Stimulated activated CD8-positive, alpha-beta memory T cell treated with anti-CD3 and anti-CD28 coated beads, Interleukin-7, amount 100 ng/mL, for 1 hour (primary cell): ENCODE results near the gene RTN4RL1.

ENCODE experiments used
- DNase-seq, 2 donors: peaks; one replicate each; pipeline ENCODE4 v3.0.0-alpha.2; 2020; ENCODE audit warnings: low read depth in 2 of 2

RTN4RL1 gene

DNA sequence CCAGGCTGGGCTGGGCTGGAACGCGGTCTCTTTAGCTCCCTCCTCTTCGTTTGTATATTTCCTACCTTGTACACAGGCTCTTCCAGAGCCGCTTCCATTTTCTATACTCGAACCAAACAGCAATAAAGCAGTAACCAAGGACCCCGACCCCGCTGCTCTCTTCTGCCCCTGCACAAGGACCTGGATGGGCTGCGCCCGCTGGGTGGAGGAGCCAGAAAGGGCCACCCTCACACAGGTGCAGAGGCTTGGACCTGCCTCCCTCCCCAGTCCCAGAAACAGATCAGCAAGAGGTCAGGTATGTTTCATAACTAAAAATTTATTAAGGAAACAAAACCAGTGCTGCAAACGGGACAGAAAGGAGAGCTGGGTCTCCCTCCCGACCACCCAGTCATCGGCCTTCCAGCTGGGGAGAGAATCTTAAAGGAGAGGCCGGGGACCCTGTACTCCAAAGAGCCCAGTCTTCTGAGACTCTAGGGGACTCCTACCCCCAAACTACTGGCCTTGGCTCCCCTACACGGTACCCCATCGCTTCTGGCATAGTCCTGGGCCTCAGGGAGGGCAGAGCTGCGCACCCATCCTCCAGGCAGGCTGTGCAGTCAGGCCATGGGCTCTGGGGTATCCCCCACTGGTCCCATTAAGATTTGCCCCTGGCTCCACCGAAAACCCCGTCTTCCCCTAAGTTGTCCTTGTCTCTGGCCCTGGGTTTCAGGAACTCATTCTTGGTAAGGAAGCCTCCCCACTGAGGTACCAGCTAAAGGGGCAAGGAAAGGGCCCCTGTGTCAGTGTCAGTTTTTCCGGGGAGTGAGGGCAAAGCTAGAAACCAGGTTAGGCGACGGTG is 34.6 kb upstream of the RTN4RL1 start:
- DNase-seq, result no peak

DNA sequence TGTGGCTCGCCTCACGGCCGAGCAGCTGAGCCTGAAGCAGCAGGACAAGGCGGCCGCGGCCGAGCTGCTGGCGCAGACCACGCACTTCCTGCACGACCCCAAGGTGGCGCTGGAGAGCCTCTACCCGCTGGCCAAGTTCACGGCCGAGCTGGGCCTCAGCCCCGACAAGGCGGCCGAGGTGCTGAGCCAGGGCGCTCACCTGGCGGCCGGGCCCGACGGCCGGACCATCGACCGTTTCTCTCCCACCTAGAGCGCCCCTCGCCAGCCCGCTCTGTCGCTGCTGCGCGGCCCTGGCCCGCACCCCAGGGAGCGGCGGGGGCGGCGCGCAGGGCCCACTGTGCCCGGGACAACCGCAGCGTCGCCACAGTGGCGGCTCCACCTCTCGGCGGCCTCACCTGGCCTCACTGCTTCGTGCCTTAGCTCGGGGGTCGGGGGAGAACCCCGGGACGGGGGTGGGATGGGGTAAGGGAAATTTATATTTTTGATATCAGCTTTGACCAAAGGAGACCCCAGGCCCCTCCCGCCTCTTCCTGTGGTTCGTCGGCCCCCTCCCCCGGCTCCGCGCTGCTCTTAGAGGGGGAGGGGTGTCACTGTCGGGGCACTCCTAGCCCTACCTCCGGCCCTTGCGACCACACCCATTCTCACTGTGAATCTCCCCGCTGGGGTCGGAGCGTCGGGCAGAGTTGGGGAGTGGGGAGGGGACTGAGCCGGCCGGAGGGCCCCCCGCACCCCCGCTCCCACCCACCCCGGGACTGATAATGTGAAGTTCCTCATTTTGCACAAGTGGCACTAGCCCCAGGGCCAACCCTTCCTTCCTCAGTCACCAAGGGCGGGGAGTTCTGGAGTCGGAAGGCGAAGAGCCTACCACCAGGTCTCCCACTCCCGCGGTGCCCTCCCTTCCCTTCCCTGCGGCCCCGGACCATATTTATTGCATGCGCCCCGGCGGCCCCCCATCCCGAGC is 33.7 kb upstream of the RTN4RL1 start:
- DNase-seq, result peak in 1 of 2 donors; percentile 37

DNA sequence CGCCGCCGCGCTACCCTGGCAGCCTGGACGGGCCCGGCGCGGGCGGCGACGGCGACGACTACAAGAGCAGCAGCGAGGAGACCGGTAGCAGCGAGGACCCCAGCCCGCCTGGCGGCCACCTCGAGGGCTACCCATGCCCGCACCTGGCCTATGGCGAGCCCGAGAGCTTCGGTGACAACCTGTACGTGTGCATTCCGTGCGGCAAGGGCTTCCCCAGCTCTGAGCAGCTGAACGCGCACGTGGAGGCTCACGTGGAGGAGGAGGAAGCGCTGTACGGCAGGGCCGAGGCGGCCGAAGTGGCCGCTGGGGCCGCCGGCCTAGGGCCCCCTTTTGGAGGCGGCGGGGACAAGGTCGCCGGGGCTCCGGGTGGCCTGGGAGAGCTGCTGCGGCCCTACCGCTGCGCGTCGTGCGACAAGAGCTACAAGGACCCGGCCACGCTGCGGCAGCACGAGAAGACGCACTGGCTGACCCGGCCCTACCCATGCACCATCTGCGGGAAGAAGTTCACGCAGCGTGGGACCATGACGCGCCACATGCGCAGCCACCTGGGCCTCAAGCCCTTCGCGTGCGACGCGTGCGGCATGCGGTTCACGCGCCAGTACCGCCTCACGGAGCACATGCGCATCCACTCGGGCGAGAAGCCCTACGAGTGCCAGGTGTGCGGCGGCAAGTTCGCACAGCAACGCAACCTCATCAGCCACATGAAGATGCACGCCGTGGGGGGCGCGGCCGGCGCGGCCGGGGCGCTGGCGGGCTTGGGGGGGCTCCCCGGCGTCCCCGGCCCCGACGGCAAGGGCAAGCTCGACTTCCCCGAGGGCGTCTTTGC is 32.8 kb upstream of the RTN4RL1 start:
- no peak for DNase-seq

DNA sequence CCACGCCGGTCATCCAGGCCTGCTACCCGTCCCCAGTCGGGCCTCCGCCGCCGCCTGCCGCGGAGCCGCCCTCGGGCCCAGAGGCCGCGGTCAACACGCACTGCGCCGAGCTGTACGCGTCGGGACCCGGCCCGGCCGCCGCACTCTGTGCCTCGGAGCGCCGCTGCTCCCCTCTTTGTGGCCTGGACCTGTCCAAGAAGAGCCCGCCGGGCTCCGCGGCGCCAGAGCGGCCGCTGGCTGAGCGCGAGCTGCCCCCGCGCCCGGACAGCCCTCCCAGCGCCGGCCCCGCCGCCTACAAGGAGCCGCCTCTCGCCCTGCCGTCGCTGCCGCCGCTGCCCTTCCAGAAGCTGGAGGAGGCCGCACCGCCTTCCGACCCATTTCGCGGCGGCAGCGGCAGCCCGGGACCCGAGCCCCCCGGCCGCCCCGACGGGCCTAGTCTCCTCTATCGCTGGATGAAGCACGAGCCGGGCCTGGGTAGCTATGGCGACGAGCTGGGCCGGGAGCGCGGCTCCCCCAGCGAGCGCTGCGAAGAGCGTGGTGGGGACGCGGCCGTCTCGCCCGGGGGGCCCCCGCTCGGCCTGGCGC is 32.1 kb upstream of the RTN4RL1 start:
- DNase-seq, result no peak

DNA sequence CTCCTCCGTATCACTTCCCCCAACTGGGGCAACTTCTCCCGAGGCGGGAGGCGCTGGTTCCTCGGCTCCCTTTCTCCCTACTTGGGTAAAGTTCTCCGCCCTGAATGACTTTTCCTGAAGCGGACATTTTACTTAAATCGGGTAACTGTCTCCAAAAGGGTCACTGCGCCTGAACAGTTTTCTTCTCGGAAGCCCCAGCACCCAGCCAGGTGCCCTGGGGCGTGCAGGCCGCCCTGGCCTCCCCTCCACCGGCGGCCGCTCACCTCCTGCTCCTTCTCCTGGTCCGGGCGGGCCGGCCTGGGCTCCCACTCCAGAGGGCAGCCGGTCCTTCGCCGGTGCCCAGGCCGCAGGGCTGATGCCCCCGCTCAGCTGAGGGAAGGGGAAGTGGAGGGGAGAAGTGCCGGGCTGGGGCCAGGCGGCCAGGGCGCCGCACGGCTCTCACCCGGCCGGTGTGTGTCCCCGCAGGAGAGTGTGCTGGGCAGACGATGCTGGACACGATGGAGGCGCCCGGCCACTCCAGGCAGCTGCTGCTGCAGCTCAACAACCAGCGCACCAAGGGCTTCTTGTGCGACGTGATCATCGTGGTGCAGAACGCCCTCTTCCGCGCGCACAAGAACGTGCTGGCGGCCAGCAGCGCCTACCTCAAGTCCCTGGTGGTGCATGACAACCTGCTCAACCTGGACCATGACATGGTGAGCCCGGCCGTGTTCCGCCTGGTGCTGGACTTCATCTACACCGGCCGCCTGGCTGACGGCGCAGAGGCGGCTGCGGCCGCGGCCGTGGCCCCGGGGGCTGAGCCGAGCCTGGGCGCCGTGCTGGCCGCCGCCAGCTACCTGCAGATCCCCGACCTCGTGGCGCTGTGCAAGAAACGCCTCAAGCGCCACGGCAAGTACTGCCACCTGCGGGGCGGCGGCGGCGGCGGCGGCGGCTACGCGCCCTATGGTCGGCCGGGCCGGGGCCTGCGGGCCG is 31.4 kb upstream of the RTN4RL1 start:
- no peak for DNase-seq

DNA sequence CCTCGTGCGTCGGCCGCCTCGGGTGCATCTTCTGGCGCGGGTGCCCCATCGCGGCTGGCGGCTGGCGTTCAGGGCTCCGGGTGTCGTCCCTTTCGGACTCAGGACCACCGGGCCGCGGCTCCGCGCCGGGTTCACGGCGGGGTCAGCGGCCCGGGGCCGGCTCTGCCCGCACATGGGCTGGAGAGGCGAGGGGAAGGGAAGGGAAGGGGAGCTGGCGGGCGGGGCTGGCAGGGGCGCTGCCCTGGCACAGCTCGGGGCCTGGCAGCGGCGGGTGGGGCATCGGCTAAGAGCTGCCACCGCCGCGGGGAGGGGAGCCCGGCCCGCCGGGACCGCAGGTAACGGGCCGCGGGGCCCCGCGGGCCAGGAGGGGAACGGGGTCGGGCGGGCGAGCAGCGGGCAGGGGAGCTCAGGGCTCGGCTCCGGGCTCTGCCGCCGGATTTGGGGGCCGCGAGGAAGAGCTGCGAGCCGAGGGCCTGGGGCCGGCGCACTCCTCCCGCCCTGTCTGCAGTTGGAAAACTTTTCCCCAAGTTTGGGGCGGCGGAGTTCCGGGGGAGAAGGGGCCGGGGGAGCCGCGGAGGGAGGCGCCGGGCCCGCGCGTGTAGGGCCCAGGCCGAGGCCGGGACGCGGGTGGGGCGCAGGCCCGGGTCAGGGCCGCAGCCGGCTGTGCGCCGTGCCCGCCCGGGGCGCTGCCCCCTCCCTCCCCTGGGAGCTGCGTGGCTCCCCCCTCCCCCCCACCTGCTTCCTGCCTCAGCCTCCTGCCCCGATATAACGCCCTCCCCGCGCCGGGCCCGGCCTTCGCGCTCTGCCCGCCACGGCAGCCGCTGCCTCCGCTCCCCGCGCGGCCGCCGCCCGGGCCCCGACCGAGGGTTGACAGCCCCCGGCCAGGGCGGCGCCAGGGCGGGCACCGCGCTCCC is 30.4 kb upstream of the RTN4RL1 start:
- DNase-seq, result no peak

DNA sequence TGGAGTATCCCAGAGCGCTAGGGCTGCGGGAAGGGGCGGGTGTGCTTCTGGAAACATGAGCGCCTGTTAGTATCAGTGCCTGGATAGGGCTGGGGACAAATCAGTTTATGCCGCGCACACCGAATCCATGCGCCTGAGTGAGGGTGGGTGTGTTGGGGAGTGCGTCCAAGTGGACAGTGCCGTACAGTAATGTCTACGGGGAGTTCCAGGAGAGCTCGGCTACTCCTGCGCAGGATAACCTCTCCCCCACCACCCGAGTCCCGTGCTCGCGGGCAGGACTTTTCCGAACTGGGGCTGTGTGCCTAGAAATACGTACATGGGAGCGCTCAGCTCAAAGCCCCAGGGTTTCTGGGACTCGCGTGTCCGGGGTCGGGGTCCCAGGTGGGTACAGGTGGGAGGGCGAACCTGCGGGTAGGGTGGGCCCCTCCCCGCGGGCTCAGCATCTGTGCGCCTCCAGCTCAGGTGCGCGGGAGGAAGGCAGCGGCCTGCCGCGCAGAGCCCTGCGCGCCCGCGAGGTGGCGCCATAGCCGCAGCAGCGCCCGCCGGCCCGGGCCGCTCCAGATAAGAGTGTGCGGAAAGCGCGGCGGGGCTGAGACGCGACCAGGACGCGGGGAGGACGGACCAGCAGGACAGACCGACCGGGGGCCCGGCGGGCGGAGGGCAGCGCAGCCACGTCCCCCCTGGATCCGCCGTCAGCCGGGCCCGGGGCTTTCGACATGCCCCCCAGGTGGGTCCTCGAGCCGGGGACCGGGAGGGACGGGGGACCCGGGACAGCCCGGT is 29.6 kb upstream of the RTN4RL1 start, which contains the start of gene HIC1:
TSS of gene HIC1 (plus strand) at position 592 of the 780 bp plus-strand sequence. CDS start 1,588 bp downstream, outside the sequence.
- DNase-seq, result peak; percentile 54 to 57

DNA sequence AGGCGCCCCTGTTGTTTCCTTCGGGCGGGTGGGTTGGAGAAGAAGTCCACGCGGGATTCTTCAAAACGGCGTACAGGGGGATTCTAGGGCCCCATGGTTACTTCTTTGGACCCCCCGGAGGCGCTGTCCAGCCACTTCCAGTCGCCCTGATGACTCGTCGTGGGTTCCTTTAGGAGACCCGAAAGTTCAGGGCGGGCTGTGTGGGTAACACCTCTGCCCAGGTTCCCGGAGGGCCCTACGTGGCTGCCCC is 29.1 kb upstream of the RTN4RL1 start:
- no peak for DNase-seq

DNA sequence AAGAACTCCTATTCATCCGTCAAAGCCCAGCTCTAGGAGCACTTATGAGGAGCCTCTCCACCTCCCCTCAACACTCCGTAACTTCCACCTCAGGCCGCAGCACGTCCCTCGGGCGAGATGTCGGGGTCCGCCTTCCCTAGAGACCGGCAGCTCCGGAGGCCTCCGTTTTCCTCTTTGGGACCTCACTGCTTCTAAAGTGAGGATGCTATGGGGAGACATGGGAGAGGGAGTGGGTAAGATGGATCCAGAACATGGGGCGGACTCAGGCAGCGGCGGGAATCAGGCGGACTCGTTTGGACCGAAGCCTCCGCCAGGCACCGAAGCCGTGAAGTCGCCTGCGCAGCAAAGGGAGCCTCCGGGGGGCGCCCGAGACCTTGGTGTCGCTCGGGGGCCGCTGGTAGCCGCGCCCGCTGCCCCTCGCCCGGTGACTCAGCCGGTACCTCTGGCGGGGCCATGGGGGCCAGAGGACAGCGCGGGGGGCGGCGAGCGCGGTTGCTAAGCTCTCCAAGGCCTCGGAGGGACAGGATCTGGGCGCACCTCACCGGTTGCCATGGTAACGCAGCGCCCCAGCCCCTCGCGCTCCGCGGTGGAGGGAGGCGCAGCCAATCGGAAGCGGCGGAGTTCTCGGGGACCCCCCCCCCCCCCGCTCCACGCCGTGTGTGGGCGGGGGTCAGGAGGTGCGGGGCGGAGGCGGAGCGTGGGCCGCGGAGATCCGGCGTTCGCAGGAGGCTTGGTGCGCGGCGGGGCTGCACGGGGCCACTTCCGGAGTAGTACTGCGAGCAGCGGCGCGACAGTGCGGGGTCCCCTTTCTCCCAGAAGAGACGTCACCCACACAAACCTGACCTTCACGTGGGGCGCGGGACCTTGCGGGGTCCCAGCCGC is 28.5 kb upstream of the RTN4RL1 start:
- peak; percentile 46 to 53 for DNase-seq

DNA sequence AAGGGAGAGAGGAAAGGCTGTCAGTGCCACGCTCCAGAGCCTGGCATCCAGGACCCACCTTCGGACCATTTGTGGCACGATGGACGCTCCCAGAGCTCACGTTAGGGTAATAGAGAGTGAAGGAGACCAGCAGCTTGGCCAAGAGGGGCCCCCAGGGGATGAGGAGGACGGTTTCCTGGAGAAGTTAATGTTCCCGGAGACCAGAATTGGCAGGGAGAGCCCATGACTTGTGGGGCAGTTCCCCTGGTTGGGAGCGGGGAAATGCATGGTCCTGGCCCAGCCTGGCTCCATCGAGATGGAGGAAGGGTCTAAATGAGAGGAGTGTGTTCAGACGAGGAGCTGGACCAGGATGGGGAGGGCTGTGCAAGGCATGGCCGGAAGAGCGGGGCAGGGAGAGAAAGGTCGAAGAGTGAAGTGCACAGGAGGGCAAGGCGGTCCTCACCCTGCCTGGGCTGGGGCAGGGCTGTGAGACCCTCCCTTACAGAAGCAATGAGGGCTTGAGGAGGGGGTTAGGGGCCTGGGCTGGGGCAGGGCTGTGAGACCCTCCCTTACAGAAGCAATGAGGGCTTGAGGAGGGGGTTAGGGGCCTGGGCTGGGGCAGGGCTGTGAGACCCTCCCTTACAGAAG is 26.9 kb upstream of the RTN4RL1 start:
- DNase-seq, result no peak

DNA sequence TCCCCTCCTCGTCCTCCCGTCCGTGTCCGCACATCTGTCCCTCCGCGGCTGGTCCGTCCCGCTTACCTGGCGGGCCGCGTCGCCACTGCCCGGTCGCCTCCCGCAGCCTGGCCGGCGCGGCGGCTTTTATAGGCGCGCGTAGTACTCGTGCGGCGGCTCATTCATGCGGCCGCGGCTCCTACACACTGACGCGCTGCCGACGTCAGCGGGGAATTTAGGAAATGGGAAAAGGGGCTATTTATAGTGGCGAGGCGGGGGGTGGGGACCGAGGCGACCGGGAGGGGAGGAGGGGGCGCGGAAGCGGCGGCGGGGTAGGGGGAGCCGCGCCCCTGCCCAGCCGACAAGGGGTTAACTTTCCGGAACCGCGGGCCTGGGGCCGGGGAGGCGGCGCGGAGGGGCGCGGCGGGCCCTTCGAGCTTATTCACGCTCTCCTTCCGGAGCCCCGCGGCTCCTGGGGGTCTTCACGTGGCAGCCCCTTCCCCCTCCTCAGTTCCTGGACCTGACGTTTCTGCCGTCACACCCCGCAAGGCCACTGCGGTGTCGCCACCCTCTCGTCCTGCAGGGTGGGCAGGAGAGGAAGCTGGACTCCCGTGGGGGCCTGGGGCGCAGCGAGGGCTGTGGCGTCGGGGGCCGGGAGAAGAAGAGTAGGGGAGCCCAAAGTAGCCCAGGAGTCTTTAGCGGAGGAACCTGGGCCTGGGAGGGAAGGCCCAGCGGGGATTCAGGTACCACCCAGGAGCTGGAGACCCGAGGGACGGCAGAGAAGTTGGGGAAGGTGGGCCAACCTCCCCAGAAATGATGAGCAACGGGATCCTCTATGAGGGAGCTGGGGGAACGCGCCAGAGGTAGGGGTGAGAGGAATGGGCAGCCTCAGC is 26.2 kb upstream of the RTN4RL1 start:
- DNase-seq, result no peak

DNA sequence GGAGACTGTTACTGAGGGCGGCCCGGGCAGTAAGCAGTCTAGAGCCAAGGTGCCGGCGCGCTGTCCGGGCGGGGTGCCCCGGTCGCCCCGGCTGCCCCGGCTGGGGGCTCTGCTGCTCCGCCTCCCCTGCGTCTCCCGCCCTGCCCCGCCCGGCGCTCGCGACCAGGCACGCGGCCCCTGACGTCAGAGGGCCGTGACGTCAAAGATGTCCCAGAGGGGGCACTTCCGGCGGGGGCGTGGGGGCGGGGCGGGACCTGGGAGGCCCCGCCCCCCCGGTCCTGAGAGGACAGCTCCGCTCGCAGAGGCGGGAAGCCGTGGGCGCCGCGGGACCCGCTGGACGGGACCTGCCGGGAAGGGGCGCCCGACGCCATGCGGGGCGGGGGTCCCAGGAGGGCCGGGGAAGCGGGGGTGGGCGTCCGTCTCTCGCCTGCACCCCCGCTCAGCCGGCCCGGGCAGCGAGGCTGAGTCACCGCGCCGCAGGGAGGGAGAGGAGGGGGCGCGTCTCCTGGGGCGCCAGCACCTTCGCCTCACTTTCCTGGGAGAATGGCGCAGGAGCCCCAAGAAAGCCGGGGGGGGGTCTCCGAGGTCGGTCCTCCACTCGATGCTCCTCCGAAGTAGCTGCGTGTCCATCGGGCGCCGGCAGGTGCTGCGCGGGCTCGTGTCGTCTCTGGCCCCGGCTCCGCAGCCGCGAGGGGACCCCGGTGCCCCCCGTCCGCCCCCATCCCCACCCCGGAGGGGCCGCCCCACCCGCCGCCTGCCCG is 25.3 kb upstream of the RTN4RL1 start:
- DNase-seq, result peak; percentile 42 to 44

DNA sequence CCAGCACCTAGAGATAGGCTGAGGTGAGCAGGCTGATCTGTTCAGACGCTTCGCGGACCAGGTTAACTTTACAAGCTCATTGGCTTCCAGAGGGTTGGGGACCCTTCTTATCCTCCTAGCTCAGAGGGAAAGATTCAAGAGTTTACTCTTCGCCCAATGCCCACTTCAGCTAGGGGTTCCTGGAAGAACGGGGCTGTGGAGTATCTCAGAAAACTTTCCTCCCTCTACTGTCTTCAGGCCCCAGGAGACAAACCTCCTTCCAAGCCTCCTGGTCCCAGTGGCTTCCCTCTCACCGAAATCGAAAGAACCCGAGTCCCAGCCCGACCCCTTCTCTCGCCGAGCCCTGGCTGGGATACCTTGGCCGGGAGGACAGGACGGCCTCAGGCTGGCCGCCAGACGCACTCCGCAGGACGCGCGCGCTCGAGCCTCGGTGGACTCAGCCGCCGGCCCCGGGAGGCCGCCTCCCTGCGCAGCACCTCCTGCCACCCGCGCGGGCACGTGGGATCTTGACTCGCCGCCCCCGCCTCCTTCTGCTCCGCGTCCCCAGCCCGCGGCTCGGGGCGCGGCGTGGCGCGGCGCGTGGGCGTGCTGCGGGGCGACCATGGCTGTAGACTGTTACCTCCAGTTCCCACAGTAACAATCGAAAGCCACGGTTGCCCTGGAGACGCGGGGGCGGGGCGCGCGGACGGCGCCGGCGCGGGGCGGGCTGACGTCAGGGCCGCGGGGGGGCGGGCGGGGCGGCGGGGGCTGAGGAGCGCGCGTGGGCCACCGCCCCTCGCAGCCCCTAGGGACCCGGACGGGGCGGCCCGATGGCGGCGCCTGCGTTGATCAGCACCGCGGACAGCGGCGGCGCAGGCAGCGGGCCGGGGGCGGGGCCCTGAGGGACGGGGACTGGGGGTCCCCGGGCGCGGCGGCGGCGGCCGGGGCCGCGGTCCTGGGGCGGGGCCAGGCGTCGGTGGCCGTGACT is 24.5 kb upstream of the RTN4RL1 start:
- DNase-seq, result peak; percentile 84 to 87

DNA sequence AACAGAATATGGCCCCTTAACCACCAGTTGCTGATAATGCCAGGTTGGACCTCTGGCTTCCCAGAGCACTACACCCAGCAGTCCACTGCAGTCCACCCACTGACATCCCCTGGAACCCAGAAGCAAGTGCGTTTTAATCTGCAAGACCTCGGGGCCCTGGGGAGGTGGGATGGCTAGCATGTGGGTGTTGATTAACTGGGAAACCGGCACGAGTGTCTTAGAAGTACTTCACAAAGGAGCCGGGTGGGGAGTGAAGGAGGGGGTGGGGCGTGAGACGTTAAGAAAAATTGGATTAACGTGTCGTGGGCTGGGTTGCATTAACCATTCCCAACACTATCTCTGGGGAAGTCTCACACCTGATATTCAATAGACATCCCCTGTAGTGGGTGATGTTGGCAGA is 23.7 kb upstream of the RTN4RL1 start:
- DNase-seq, result no peak
